Skeletal muscle tissue (tissue), 4 donors: ENCODE data around the gene EXOC3L4. TPM values are rescaled to one million over a fixed set of nuclear protein-coding genes. Genes with fewer than 3 reads are reported as not detected.
A peak's percentile ranks its signal among the peaks of the same experiment; 100 is the strongest.

ENCODE experiments used
- H3K27ac ChIP-seq: one replicate; pipeline ENCODE4 v1.7.0; 2013; ENCODE audit warnings: mild to moderate bottlenecking, low read depth, low read length, inconsistent platforms
- H3K27me3 ChIP-seq, 3 donors: one replicate each; pipeline ENCODE4 v1.7.0; 2013; ENCODE audit warnings: low read length in 3 of 3; ENCODE audit not compliant: control insufficient read depth in 3 of 3, insufficient read depth in 3 of 3
- H3K36me3 ChIP-seq, 3 donors: one replicate each; pipeline ENCODE4 v1.7.0; 2013; ENCODE audit warnings: low read length in 3 of 3; ENCODE audit not compliant: control insufficient read depth in 3 of 3, insufficient read depth in 3 of 3
- H3K4me1 ChIP-seq, 3 donors: one replicate each; pipeline ENCODE4 v1.7.0; 2013; ENCODE audit warnings: low read length in 3 of 3, mild to moderate bottlenecking in 3 of 3; ENCODE audit not compliant: control insufficient read depth in 3 of 3, insufficient read depth in 3 of 3
- H3K4me3 ChIP-seq, 3 donors: one replicate each; pipeline ENCODE4 v1.7.0; 2013; ENCODE audit warnings: low read length in 3 of 3
- H3K9ac ChIP-seq, 3 donors: one replicate each; pipeline ENCODE4 v1.7.0; 2013; ENCODE audit warnings: low read length in 3 of 3, mild to moderate bottlenecking in 3 of 3, moderate library complexity in 2 of 3, low read depth in 1 of 3
- H3K9me3 ChIP-seq, 3 donors: one replicate each; pipeline ENCODE4 v1.7.0; 2013; ENCODE audit warnings: low read length in 3 of 3; ENCODE audit not compliant: control insufficient read depth in 3 of 3
- total RNA-seq: library from RNA; depleted of rRNA; stranded (reverse); fragments of >200 nt; gene quantifications from one replicate; pipeline ENCODE4 v1.2.3, GENCODE V29; 2014
- donor health status: Osteomylitis.

EXOC3L4 gene
- total RNA-seq, 1 donor from 2014 or later = 0.52 TPM

GRCh38 chr14:103126088-103126872, 31.8 kb downstream of the EXOC3L4 start:
- Histone ChIP-seq H3K9ac (peak overlapping the region in 2 of 3 donors; percentile 61 to 77), H3K36me3 (peaks cover 15 to 17% (median 16%) of the 10 kb centered on the region in 3 donors), H3K4me1 (peaks cover 65 to 71% (median 66%) of the 10 kb centered on the region in 3 donors), H3K4me3 (peak overlapping the region; percentile 65 to 67 (median 66)), H3K9me3 (no peaks in the 10 kb centered on the region), H3K27ac (no peak overlapping the region), H3K27me3 (no peaks in the 10 kb centered on the region)

DNA sequence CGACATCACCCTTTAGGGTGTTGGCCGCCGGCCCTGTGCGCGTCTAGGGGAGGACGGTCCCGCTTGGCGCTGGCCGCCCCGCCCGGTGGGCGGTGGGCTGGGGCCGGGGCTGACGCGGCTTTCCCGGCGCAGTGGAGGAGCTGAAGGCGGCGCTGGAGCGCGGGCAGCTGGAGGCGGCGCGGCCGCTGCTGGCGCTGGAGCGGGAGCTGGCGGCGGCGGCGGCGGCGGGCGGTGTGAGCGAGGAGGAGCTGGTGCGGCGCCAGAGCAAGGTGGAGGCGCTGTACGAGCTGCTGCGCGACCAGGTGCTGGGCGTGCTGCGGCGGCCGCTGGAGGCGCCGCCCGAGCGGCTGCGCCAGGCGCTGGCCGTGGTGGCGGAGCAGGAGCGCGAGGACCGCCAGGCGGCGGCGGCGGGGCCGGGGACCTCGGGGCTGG, 32.4 kb downstream of the EXOC3L4 start:
- H3K9me3 ChIP-seq = no peaks in the 10 kb centered on the region
- H3K9ac ChIP-seq = peak overlapping the region in 2 of 3 donors; percentile 61 to 77
- H3K4me1 ChIP-seq = peaks cover 59 to 66% (median 63%) of the 10 kb centered on the region in 3 donors
- peak overlapping the region in 2 of 3 donors; percentile 65 to 66 for H3K4me3 ChIP-seq
- peaks cover 16 to 22% (median 20%) of the 10 kb centered on the region in 3 donors for H3K36me3 ChIP-seq
- H3K27ac ChIP-seq = no peak overlapping the region
- H3K27me3 ChIP-seq = no peaks in the 10 kb centered on the region

GRCh38 chr14:103127356-103127755, 32.8 kb downstream of the EXOC3L4 start:
- peak overlapping the region in 1 of 3 donors; percentile 35 for H3K4me3 ChIP-seq
- H3K36me3 ChIP-seq = peaks cover 16 to 24% (median 22%) of the 10 kb centered on the region in 3 donors
- H3K9ac ChIP-seq = peak overlapping the region in 1 of 3 donors; percentile 66
- no peak overlapping the region for H3K27ac ChIP-seq
- no peaks in the 10 kb centered on the region for H3K27me3 ChIP-seq
- no peaks in the 10 kb centered on the region for H3K9me3 ChIP-seq
- peaks cover 55 to 62% (median 61%) of the 10 kb centered on the region in 3 donors for H3K4me1 ChIP-seq

GRCh38 chr14:103127861-103128598, 33.5 kb downstream of the EXOC3L4 start:
- H3K27me3 ChIP-seq = no peaks in the 10 kb centered on the region
- H3K9me3 ChIP-seq = no peaks in the 10 kb centered on the region
- peaks cover 48 to 57% (median 55%) of the 10 kb centered on the region in 3 donors for H3K4me1 ChIP-seq
- H3K27ac ChIP-seq = no peak overlapping the region
- peaks cover 23 to 31% (median 27%) of the 10 kb centered on the region in 3 donors for H3K36me3 ChIP-seq
- no peak overlapping the region for H3K4me3 ChIP-seq
- H3K9ac ChIP-seq = peak overlapping the region in 1 of 3 donors; percentile 25

- peaks cover 30 to 38% (median 35%) of the 10 kb centered on the region in 3 donors for H3K36me3 ChIP-seq
- no peak overlapping the region for H3K9ac ChIP-seq
- H3K27me3 ChIP-seq = no peaks in the 10 kb centered on the region
- no peaks in the 10 kb centered on the region for H3K9me3 ChIP-seq
- peaks cover 48 to 56% (median 55%) of the 10 kb centered on the region in 3 donors for H3K4me1 ChIP-seq
- H3K27ac ChIP-seq = no peak overlapping the region
- no peak overlapping the region for H3K4me3 ChIP-seq
Measured at GRCh38 chr14:103128631-103129300, 34.2 kb downstream of the EXOC3L4 start.

DNA sequence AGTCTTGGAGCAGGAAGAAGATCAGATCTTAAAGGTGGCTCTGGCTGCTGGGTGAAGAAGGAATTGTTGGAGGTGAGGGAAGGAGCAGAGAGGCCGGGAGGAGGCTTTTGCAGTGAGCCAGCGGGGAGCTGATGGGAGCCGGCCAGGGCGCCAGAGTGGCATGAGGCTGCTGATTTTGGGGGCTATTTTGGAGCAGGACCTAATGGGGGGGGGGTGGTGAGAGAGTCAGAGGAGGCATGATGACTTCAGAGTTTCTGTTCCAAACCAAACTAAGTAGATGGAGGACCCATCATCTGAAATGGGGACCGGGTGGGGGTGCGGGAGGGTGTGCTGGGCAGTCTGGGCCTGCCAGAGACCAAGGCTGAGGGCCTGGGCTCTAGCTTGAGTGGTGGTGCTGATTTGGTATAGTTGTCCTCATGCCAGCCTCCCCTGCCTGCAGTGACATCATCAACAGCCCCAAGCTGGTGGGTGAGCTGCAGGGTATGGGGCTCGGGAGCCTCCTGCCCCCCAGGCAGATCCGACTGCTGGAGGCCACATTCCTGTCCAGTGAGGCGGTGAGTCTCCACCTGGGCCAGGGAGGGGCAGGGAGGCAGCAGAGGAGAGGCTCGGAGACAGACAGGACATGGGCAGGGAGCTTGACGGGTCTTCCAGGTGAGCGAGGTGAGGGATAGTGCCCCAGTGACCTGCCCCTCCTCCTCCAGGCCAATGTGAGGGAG, 34.9 kb downstream of the EXOC3L4 start:
- peaks cover 41 to 49% (median 49%) of the 10 kb centered on the region in 3 donors for H3K4me1 ChIP-seq
- H3K4me3 ChIP-seq = no peak overlapping the region
- no peaks in the 10 kb centered on the region for H3K9me3 ChIP-seq
- H3K36me3 ChIP-seq = peaks cover 34 to 41% (median 40%) of the 10 kb centered on the region in 3 donors
- no peaks in the 10 kb centered on the region for H3K27me3 ChIP-seq
- no peak overlapping the region for H3K27ac ChIP-seq
- H3K9ac ChIP-seq = no peak overlapping the region

- peaks cover 34 to 42% (median 41%) of the 10 kb centered on the region in 3 donors for H3K4me1 ChIP-seq
Measured at GRCh38 chr14:103130017-103130764, 35.7 kb downstream of the EXOC3L4 start.

DNA sequence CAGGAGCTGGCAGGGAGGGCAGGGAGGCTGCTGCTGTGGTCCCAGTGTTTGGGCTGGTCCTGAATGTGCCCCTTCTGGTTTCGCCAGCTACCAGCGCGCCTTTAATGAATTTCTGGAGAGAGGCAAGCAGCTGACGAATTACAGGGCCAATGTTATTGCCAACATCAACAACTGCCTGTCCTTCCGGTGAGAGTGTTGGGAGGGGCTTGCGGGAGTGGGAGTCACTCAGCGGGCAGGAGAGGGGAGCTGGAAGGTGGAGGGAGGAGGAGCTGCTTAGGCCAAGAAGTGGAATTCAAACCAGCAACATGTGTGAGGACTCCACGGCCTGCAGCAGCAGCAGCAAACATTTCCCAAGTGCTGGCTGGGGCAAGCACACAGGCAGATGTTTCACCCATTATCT, 36.4 kb downstream of the EXOC3L4 start:
- H3K27ac ChIP-seq = no peak overlapping the region

More at GRCh38 chr14:103130017-103130764, 35.7 kb downstream of the EXOC3L4 start:
- H3K9me3 ChIP-seq = no peaks in the 10 kb centered on the region
- peaks cover 36 to 46% (median 44%) of the 10 kb centered on the region in 3 donors for H3K36me3 ChIP-seq
- no peak overlapping the region for H3K4me3 ChIP-seq
- no peak overlapping the region for H3K9ac ChIP-seq
- H3K27me3 ChIP-seq = no peaks in the 10 kb centered on the region
- H3K27ac ChIP-seq = no peak overlapping the region

More for the DNA sequence above, 36.4 kb downstream of the EXOC3L4 start:
- Histone ChIP-seq H3K4me1 (peaks cover 26 to 34% (median 34%) of the 10 kb centered on the region in 3 donors), H3K9me3 (no peaks in the 10 kb centered on the region), H3K36me3 (peaks cover 44 to 51% (median 50%) of the 10 kb centered on the region in 3 donors), H3K27me3 (no peaks in the 10 kb centered on the region), H3K9ac (no peak overlapping the region), H3K4me3 (no peak overlapping the region)
